ENCODE measurements around the gene PPP1R36.

GRCh38 chr14:64594438-64594837, 44.7 kb downstream of the PPP1R36 start:
- no peak for TF ChIP-seq CTCF (IDR thresholded peaks at IDR 0.05)
- TF ChIP-seq POLR2A (IDR thresholded peaks at IDR 0.05; ENCODE audit: low read depth) = no peak
- no peak for TF ChIP-seq EP300 (IDR thresholded peaks at IDR 0.05)
- TF ChIP-seq POLR2AphosphoS5 (IDR thresholded peaks at IDR 0.05) = no peak

All from esophagus muscularis mucosa (tissue), 4 donors.